Fibroblast of mammary gland (primary cell): ENCODE results near the gene CADM3.
A peak's percentile ranks its signal among the peaks of the same experiment; 100 is the strongest.

ENCODE experiments used
- DNase-seq: peaks from one replicate; pipeline ENCODE4 v3.0.0-alpha.2; 2010; ENCODE audit warnings: low read depth
- H3K4me3 ChIP-seq: 2 replicates; pipeline ENCODE4 v1.5.1; 2011; ENCODE audit warnings: low read depth, mild to moderate bottlenecking, low read length, moderate library complexity; ENCODE audit not compliant: control insufficient read depth
- CTCF ChIP-seq: conservative IDR thresholded peaks from 2 replicates; pipeline ENCODE4 v1.5.1; 2011; ENCODE audit warnings: low read depth, low read length, inconsistent platforms; ENCODE audit not compliant: control insufficient read depth, insufficient read depth

The CADM3 gene

GRCh38 chr1:159248311-159248710 lies 76.9 kb downstream of the CADM3 start:
- no peak overlapping the region for H3K4me3 ChIP-seq
- TF ChIP-seq CTCF = no peak
- peak; percentile 22 for DNase-seq

- H3K4me3 ChIP-seq = no peak overlapping the region
- peak; percentile 2 for TF ChIP-seq CTCF
- no peak for DNase-seq
Measured at GRCh38 chr1:159250638-159251216, 79.3 kb downstream of the CADM3 start.
